Cerebellar cortex (tissue), 1 donor: ENCODE measurements around the gene VAV2.
"Not testable (repeated sequence)": the region's sequence is repeated elsewhere in the genome, so short reads cannot be mapped to it uniquely, and the experiment has no call there.

Source experiments
- DNase-seq: peaks from one replicate; pipeline ENCODE4 v3.0.0-alpha.2; 2015; ENCODE audit warnings: low spot score

Gene VAV2

GRCh38 chr9:133969681-133970580, 22.2 kb downstream of the VAV2 start:
- DNase-seq: no peak

- DNase-seq: no peak
These were observed 23.0 kb downstream of the VAV2 start for GRCh38 chr9:133968966-133969617.

DNA sequence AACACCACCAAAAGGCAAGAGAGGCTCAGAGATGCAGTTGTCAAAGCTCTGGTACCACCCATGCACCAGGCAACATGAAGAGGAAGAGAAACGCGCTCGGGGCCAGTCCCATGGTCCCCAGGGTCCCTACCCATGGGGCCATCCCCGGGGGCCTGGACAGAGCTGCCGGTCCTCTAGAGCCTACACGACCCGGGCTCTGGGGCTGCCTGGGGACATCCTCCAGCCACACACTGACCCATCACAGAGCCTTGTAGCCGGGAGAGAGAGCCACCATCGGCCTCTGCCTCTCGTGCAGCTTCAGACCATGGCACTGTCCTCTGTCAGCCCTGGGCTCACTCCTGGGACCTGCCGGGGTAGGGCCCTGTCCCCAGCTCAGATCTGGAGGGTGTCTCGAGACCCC, 23.7 kb downstream of the VAV2 start:
- DNase-seq: no peak

DNA sequence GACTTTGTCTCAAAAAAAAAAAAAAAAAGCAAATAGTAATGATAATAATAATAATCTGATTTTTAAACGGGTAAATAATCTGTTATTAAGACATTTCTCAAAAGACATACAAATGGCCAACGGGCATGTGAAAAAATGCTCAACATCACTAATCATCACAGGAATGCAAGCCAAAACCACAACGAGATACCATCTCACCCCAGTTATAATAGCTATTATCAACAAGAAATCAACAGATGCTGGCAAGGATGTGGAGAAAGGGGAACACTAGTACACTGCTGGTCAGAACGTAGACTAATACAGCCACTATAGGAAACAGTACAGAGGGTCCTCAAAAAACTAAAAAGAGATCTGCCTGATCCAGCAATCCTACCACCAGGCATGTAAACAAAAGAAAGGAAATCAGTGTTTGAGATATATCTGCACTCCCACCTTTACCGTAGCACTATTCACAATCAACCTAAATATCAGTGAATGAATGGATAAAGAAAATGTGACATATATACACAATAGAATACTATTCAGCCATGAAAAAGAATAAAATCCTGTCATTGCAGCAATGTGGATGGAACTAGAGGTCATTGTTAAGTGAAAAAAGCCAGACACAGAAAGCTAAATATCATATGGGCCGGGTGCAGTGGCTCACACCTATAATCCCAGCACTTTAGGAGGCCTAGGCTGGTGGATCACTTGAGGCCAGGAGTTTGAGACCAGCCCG, 24.9 kb downstream of the VAV2 start:
- DNase-seq: no peak

DNA sequence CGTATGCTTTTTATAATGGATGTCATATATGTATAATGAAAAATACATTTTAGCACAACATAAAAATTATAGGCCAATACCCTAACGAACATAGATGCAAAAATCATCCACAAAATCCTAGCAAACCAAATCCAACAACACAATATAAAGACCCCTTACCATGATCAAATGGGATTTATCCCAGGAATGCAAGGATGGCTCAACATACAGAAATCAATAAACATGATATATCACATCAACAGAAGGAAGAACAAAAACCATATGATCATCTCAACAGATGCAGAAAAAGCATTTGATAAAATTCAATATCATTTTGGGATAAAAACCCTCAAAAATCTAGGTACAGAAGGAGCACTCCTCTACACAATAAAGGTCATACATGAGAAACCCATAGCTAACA, 27.7 kb downstream of the VAV2 start:
- no peak for DNase-seq

- DNase-seq: no peak
These were observed 29.0 kb downstream of the VAV2 start for GRCh38 chr9:133963166-133963565.

DNA sequence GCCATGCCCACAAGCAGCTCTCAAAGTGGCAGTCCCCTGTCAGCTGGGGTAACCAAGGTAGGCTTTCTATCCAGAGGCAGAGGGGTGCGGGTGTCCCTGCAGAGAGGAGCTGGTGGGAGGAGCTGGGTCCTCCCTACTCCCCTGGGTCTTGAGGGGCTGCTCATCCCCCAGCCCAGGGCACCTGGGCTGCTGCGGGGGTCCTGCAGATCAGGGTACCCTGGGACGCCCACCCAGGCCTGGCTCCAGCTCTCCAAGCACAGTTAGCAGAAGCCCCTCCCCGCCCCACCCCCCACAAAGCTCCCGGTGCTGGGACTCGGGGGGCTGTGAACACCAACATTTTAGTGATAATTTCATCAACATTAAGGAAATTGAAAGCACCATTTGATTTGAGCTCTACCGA, 29.8 kb downstream of the VAV2 start:
- DNase-seq: no peak

- DNase-seq: no peak
These were observed 30.6 kb downstream of the VAV2 start for GRCh38 chr9:133961226-133962165.

DNA sequence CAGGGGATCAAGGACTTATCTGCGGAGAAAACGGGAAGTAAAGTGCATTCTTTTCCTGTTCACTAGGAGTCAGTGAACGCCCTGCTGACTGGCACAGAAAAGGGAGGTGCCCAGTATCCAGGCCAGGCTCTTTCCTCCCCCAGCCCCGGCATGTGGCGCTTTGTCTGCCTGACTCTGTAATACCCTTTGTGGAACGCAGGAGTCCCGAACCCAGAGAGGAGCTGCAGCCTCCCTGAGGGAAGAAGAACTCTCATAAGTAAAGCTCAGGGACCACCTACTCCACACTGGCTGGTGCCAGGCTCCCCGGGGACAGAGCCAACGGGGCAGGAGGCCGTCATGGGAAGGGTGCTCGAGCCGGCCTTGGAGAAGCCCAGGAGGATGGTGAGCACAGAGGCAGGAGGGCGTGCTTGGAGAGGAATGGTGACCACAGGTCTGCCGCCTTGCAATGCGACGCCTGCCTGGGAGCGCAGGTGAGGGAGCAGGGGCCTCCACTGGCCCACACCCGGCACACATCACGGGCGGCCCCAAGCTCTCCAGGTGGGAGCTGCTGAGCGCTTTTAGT, 31.5 kb downstream of the VAV2 start:
- DNase-seq: no peak

- DNase-seq: no peak
These were observed 32.1 kb downstream of the VAV2 start for GRCh38 chr9:133959966-133960567.

DNA sequence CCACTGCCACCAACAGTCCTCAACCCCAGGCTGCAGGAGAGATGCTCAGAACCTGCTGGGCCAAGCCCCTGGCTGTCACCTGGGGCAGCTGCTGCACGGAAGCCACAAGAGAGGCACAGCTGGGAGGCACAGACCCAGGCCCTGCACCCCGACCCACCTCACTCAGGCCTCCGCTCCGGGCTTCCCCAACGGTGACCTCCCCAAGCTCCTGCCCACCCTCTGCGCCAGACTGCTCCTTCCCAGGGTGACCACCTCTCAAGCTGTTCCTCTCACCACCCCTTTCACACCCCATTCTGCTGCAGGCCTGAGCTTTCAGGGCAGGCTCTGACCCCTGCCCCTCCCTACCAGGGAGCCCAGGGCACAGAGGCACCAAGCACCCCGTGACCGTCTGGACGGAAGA, 33.0 kb downstream of the VAV2 start:
- DNase-seq: no peak

DNA sequence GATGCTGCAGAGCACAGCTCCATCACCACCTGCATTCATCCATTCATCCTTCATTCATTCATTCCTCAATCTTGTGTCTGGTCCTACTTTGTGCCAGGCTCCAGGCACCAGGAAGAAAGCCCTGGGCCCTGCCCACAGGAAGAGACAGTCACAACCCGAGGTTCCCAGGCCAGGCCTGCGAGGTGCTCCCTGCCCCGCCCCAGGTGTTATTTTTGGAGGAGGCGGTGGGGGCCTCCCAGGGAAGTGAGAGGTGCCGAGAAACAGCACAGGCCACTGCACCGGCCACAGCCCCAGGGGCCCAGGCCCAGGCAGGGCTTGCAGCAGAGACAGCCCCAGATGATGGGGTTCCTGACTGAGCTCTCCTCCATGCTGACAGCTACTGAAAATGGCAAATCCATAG, 33.4 kb downstream of the VAV2 start:
- DNase-seq: no peak

DNA sequence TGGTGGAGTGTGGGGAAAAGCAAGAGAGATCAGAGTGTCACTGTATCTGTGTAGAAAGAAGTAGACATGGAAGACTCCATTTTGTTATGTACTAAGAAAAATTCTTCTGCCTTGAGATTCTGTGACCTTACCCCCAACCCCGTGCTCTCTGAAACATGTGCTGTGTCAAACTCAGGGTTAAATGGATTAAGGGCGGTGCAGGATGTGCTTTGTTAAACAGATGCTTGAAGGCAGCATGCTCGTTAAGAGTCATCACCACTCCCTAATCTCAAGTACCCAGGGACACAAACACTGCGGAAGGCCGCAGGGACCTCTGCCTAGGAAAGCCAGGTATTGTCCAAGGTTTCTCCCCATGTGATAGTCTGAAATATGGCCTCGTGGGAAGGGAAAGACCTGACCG, 34.4 kb downstream of the VAV2 start:
- DNase-seq: not testable (repeated sequence)

- no peak for DNase-seq
These were observed 34.8 kb downstream of the VAV2 start for GRCh38 chr9:133957328-133957727.

GRCh38 chr9:133956520-133957076, 35.5 kb downstream of the VAV2 start:
- no peak for DNase-seq

GRCh38 chr9:133955821-133956411, 36.2 kb downstream of the VAV2 start:
- peak; percentile 3 for DNase-seq

GRCh38 chr9:133954862-133955529, 37.1 kb downstream of the VAV2 start:
- DNase-seq: no peak

GRCh38 chr9:133953976-133954709, 38.0 kb downstream of the VAV2 start:
- peak; percentile 2 for DNase-seq

DNA sequence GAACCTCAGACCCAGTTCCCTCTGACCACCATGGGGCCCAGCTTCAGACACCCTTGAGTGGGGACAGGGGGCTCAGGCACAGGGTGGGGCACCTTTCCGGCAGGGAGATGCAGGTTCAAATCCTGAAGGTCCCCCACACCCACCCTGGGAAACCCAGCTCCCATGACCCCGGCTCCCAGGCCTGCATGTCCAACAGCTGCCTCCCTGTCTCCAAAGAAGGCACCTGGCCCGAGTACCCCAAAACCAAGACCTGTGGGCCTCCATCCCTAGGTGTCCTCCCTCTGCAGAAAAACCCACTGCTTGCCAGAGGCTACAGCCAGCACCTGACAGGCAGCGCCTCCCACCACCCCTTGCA, 38.5 kb downstream of the VAV2 start:
- DNase-seq: no peak
